ENCODE data around the gene MLXIP. TPM values are rescaled to one million over a fixed set of nuclear protein-coding genes. Genes with fewer than 3 reads are reported as not detected.

MLXIP gene
- total and polyA plus RNA-seq, 2 of the 13 experiments (the other 11 are each of a cell fraction or from before 2014, with no cell fraction given), result 5.3 to 6.7 TPM

- TF ChIP-seq ARID4A (CRISPR knock-in tag; IDR thresholded peaks at IDR 0.05; ENCODE audit: borderline replicate concordance) (peak; percentile 78), MBNL3 (CRISPR knock-in tag; conservative IDR thresholded peaks at IDR 0.05) (no peak), ZNF276 (CRISPR knock-in tag; IDR thresholded peaks at IDR 0.05; ENCODE audit: low read depth) (peak; percentile 73; the same call in 1 of the 2 replicates), PCBP2 (optimal IDR thresholded peaks at IDR 0.05; ENCODE audit: low read depth, low read length, poor library complexity, severe bottlenecking) (no peak), GLMP (CRISPR knock-in tag; IDR thresholded peaks at IDR 0.05; ENCODE audit: borderline replicate concordance) (no peak), SRY (CRISPR knock-in tag; IDR thresholded peaks at IDR 0.05) (peak; percentile 74), ZNF234 (CRISPR knock-in tag; conservative IDR thresholded peaks at IDR 0.05) (no peak), SP140L (CRISPR knock-in tag; IDR thresholded peaks at IDR 0.05; ENCODE audit: borderline replicate concordance) (peak; percentile 57; the same call in 1 of the 2 replicates), ZNF383 (CRISPR knock-in tag; IDR thresholded peaks at IDR 0.05; ENCODE audit: borderline replicate concordance) (no peak), HIC2 (CRISPR knock-in tag; IDR thresholded peaks at IDR 0.05; ENCODE audit: low read depth) (0 out of 2 replicates have a peak, but pooled peaks have one; percentile 8), ZNF674 (CRISPR knock-in tag; IDR thresholded peaks at IDR 0.05; ENCODE audit: low read depth) (peak; percentile 60; the same call in 1 of the 2 replicates), ZFP82 (CRISPR knock-in tag; IDR thresholded peaks at IDR 0.05; ENCODE audit: borderline replicate concordance) (peak; percentile 82), ZNF788 (CRISPR knock-in tag; IDR thresholded peaks at IDR 0.05; ENCODE audit: borderline replicate concordance) (no peak), ELF4 (CRISPR knock-in tag; IDR thresholded peaks at IDR 0.05; ENCODE audit: borderline replicate concordance) (0 out of 2 replicates have a peak, but pooled peaks have one; percentile 65), SETDB1 (CRISPR knock-in tag; IDR thresholded peaks at IDR 0.05; ENCODE audit: borderline replicate concordance) (no peak)
Observed at GRCh38 chr12:122078141-122079032, at the start of gene MLXIP (continued).
